Suprapubic skin (tissue), 4 donors: ENCODE measurements around the gene UXT. TPM values are rescaled to one million over a fixed set of nuclear protein-coding genes. Genes with fewer than 3 reads are reported as not detected.
A peak's percentile ranks its signal among the peaks of the same experiment; 100 is the strongest.

Experiments
- DNase-seq, 2 donors: peaks; one replicate each; pipeline ENCODE4 v3.0.0-alpha.2; 2019; ENCODE audit warnings: low spot score in 2 of 2
- H3K27ac ChIP-seq: fragments of 200-600 bp; sonication (generic); one replicate; pipeline ENCODE4 v1.5.1; 2019
- H3K27me3 ChIP-seq: fragments of 200-600 bp; sonication (generic); one replicate; pipeline ENCODE4 v1.5.1; 2019
- H3K36me3 ChIP-seq: fragments of 200-600 bp; sonication (generic); one replicate; pipeline ENCODE4 v1.5.1; 2019
- H3K4me1 ChIP-seq: fragments of 200-600 bp; sonication (generic); one replicate; pipeline ENCODE4 v1.5.1; 2019
- H3K4me3 ChIP-seq: fragments of 200-600 bp; sonication (generic); one replicate; pipeline ENCODE4 v1.5.1; 2019; ENCODE audit warnings: mild to moderate bottlenecking
- H3K9me3 ChIP-seq: fragments of 200-600 bp; sonication (generic); one replicate; pipeline ENCODE4 v1.5.1; 2019
- CTCF ChIP-seq, 2 donors: fragments of 200-600 bp in 1 of 2; fragments of 450-650 bp in 1 of 2; sonication (generic) in 1 of 2; IDR thresholded peaks; one replicate each; pipeline ENCODE4 v1.5.1; 2016 to 2019; ENCODE audit warnings: antibody characterized with exemption in 2 of 2, mild to moderate bottlenecking in 1 of 2, moderate library complexity in 1 of 2
- EP300 ChIP-seq: sonication (generic); formaldehyde crosslinking; IDR thresholded peaks from one replicate; pipeline ENCODE4 v1.6.1; 2017; ENCODE audit warnings: antibody characterized with exemption
- POLR2A ChIP-seq, 2 donors: fragments of 450-650 bp; IDR thresholded peaks; one replicate each; pipeline ENCODE4 v1.6.1; 2017; ENCODE audit warnings: antibody characterized with exemption in 2 of 2, mild to moderate bottlenecking in 2 of 2, moderate library complexity in 2 of 2
- POLR2AphosphoS5 ChIP-seq, 3 donors: sonication (generic); formaldehyde crosslinking; IDR thresholded peaks; one replicate each; pipeline ENCODE4 v1.6.1; 2017; ENCODE audit warnings: antibody characterized with exemption in 3 of 3
- WGBS: methylation state at CpG from one replicate; pipeline ENCODE4 v1.1.5; 2018; 5-methylcytosine and 5-hydroxymethylcytosine counted together
- total RNA-seq, 4 donors: library from RNA; depleted of rRNA; stranded (reverse); fragments of >200 nt; gene quantifications; one replicate each; pipeline ENCODE4 v1.1.0, GENCODE V29; 2016

UXT gene
- total RNA-seq, 4 donors from 2014 or later, result 82.6 to 127 (median 118) TPM

- no peaks in the 10 kb centered on the region for H3K9me3 ChIP-seq
- TF ChIP-seq POLR2A (IDR thresholded peaks at IDR 0.05) (no peak), CTCF (IDR thresholded peaks at IDR 0.05) (no peak), EP300 (no peak), POLR2AphosphoS5 (IDR thresholded peaks at IDR 0.05) (no peak)
- H3K4me3 ChIP-seq, result no peak overlapping the region
- H3K36me3 ChIP-seq, result peaks cover 46% of the 10 kb centered on the region
- no peak overlapping the region for H3K27ac ChIP-seq
- DNase-seq, result peak in 1 of 2 donors; percentile 60
- WGBS, result 84% methylated on average over 11 of the region's 14 CpGs
- no peaks in the 10 kb centered on the region for H3K4me1 ChIP-seq
- no peaks in the 10 kb centered on the region for H3K27me3 ChIP-seq
Measured at GRCh38 chrX:47638816-47639215, 20.2 kb downstream of the UXT start.

DNA sequence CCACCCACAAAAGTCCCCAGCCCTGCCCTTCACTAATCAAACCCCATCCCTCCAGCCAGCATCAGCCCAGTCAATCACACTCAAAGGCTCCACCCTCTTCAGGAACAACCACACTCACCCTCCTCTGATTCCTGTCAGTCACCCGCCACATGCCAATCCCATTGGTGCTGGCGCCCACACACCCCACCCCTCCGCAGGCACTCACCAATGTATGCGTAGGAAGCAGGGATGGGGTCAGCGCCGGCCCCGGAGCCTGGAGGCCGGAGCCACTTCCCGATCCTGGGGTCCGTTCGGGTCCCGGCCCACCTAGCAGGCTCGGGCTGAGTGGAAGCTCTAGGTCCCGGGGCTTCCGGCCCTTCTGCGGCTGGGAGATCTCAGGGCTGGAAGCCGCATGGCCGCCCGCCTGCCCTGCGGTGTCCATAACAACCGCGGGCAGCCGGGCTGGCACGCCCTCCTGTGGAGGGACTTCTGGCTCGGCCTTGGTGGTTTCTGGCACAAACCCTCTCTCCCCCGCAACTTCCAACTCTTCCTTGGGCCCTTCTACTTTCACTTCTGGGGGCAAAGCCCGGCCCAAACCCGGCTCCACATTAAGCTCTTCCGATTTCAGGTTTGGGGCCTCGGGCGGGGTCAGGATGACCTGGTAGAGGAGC lies 21.3 kb downstream of the UXT start:
- H3K36me3 ChIP-seq, result peaks cover 46% of the 10 kb centered on the region
- H3K4me1 ChIP-seq, result no peaks in the 10 kb centered on the region
- 79% methylated on average over 17 of the region's 31 CpGs for WGBS
- no peak overlapping the region for H3K27ac ChIP-seq
- H3K27me3 ChIP-seq, result no peaks in the 10 kb centered on the region
- no peaks in the 10 kb centered on the region for H3K9me3 ChIP-seq
- TF ChIP-seq POLR2AphosphoS5 (IDR thresholded peaks at IDR 0.05), result no peak
- no peak for TF ChIP-seq POLR2A (IDR thresholded peaks at IDR 0.05)
- TF ChIP-seq EP300, result no peak
- TF ChIP-seq CTCF (IDR thresholded peaks at IDR 0.05), result no peak
- peak overlapping the region; percentile 7 for H3K4me3 ChIP-seq
- no peak for DNase-seq

DNA sequence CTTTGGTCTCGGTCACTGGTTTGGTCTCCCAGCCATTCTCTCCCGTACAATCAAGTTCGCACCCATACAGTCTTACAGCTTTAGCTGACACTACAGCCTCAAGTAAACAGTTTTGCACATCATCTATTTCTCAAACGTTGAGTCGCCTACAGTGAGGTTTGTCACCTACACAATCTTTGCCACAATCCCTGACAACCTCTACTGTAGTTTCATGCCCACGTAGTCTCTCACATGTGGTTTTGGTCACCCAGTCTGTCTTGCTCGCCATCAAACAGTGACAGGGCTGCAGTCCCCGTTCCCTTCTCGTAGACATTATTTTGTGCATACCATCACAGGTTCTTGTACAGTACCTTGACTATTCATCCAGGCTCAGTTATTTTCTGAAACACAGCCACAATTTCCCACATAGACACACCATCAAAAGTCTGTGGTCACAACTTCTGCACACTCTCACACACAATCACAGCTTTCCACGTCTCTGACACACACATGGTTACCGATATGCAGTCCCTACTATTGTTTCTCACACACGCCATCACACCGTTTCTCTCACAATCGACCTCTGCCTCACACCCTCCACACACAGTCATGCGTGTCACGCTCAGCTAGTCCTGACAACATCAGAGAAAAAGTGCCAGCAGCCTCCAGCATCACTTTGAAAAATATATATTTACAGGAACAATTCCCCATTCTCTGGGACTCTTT lies 24.0 kb downstream of the UXT start:
- Histone ChIP-seq H3K4me1 (no peaks in the 10 kb centered on the region), H3K4me3 (no peak overlapping the region), H3K27me3 (no peaks in the 10 kb centered on the region), H3K9me3 (no peaks in the 10 kb centered on the region), H3K36me3 (peaks cover 39% of the 10 kb centered on the region), H3K27ac (no peak overlapping the region)
- no peak for TF ChIP-seq EP300
- TF ChIP-seq POLR2AphosphoS5 (IDR thresholded peaks at IDR 0.05), result no peak
- no peak for TF ChIP-seq POLR2A (IDR thresholded peaks at IDR 0.05)
- DNase-seq, result no peak
- 84% methylated on average over 16 of the region's 16 CpGs for WGBS

GRCh38 chrX:47633689-47634590 lies 25.0 kb downstream of the UXT start:
- H3K36me3 ChIP-seq, result peaks cover 28% of the 10 kb centered on the region
- 74% methylated on average over 14 of the region's 14 CpGs for WGBS
- no peak for TF ChIP-seq POLR2AphosphoS5 (IDR thresholded peaks at IDR 0.05)
- no peak for TF ChIP-seq POLR2A (IDR thresholded peaks at IDR 0.05)
- no peak for TF ChIP-seq CTCF (IDR thresholded peaks at IDR 0.05)
- TF ChIP-seq EP300, result no peak
- H3K4me1 ChIP-seq, result no peaks in the 10 kb centered on the region
- H3K9me3 ChIP-seq, result no peaks in the 10 kb centered on the region
- no peak overlapping the region for H3K27ac ChIP-seq
- no peaks in the 10 kb centered on the region for H3K27me3 ChIP-seq
- H3K4me3 ChIP-seq, result no peak overlapping the region
- DNase-seq, result no peak

GRCh38 chrX:47632666-47633065 lies 26.3 kb downstream of the UXT start:
- Histone ChIP-seq H3K9me3 (no peaks in the 10 kb centered on the region), H3K36me3 (peaks cover 17% of the 10 kb centered on the region), H3K27ac (no peak overlapping the region), H3K4me3 (no peak overlapping the region), H3K27me3 (no peaks in the 10 kb centered on the region), H3K4me1 (no peaks in the 10 kb centered on the region)
- no peak for TF ChIP-seq EP300
- TF ChIP-seq CTCF (IDR thresholded peaks at IDR 0.05), result no peak
- no peak for TF ChIP-seq POLR2A (IDR thresholded peaks at IDR 0.05)
- 71% methylated on average over 4 of the region's 4 CpGs for WGBS
- no peak for DNase-seq
